HG03460 (cell line): ENCODE results near the gene SPATA19.

ENCODE experiments used
- ATAC-seq: cut with Tn5 transposase; IDR thresholded peaks from one replicate; pipeline ENCODE4 v1.9.1; 2021; ENCODE audit not compliant: unreplicated experiment

Gene SPATA19

DNA sequence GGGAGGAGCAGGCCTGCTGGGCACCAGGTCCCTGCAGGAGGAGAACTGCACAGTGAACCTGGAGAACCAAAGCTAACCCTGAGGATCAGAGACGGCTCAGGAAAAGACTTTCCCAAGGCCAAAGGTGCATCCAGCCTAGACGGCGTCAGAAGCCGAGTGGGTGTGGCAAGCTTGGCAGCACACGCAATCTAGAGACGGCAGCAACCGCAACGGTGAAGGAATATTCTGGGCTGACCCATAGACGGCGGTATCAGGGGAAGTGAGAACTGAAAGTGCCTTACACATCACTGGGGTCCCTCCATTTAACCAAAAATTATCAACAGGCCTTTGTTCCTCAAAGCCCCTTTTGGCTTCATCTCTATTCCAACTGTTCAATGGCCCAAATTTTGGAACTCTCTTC lies 26.2 kb downstream of the SPATA19 start:
- no peak for ATAC-seq

GRCh38 chr11:133818302-133818701 lies 27.0 kb downstream of the SPATA19 start:
- ATAC-seq = no peak

DNA sequence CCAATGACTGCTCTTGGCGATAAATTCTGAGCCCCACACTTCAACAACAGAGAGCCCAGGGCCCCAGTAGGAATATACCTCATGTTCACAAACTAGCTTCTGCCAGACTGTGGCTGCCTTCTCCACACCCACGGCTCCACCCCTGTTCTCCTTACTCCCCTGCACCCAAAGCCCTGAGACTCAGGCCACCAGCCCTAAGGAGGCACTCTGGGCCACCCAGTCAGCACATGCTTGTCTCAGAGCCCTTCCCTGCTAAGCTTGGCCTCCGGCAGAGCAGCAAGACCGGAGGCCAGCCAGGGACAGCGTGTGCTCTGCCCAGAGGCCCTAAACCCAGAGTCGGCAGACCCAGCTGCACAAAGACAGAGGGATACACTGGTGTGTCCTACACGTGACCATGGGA lies 27.9 kb downstream of the SPATA19 start:
- no peak for ATAC-seq

- ATAC-seq = no peak
These were observed 29.0 kb downstream of the SPATA19 start for GRCh38 chr11:133816146-133816870.

DNA sequence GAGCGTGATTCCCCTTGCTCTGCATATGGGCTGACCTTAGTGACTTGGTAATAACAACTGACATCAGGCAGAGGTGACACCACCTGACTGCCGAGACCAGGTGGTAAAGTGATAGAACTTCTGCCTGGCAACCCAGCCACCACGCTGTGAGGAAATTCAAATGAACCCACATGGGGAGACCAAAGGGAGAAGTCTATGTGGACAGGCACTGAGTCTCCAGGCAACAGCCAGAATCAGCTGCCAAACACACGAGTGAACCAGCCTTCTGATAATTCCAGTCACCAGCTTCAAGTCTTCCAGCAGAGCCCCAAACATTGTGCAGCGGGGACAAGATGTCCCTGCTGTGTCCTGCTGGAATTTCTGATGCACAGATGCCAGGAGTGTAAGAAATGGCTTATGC lies 29.7 kb downstream of the SPATA19 start:
- no peak for ATAC-seq

DNA sequence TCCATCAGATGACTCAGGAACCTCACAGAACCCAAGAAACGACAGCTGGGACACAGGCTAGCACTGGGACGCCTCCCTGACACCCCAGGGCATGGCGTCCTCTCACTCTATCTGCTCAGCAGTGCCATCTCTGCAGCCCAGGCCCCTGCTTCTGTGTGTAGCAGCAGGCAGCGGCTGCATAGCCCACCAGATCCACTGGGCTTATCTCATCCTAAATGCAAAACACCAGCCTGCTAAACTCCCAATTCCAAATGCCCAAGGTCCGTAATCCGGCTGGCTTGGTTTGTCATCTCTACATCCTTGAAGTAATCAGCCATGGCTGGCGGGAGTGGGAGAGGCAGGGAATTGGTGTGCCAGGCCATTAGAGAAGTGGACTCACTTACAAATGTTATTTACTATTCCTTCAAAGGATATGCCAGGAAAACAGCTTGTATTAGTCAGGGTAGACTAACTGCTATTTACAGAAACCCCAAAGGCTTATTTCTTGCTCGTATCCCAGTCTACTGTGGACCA lies 30.7 kb downstream of the SPATA19 start:
- no peak for ATAC-seq

DNA sequence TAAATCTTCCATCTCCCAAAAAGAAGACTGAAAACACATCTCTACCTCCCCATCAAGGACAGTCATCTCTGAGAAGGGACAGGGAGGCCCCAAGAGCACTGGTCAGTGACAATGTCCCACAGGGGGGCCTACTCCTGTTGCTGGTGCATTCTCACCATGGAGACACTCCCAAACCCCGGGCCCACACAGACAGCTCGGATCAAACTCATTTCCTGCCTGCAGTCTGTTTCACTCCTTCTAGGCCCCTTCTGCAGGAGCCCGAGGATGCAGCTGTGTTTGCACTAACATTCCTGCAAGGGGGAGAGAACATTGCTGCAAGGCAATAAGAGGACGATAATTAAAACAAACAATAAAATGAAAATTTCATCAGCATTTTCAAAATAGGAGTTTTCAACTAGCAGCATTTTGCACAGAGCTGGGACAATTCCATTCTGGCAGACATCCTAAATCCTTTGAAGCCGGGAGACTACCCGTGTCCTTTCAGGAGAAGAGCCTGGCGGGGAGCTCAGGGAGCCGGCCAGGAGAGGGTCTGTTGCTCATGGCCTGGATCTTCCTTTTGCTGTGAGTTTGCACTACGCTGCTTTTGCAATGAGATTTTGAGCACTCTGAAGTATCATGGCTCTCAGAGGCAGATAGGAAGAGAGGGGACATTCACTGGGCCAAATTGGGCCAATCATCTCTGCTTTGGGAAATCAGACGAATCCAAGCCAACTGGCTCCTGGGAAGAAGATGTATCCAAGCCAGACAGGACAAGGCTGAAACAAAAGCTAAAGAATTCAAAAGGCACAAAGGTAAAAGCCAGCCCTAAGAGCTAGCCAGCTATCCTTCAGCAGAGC lies 33.2 kb downstream of the SPATA19 start:
- ATAC-seq = no peak

GRCh38 chr11:133810766-133811165 lies 34.5 kb downstream of the SPATA19 start:
- no peak for ATAC-seq

- ATAC-seq = no peak
These were observed 35.5 kb downstream of the SPATA19 start for GRCh38 chr11:133809569-133810491.

DNA sequence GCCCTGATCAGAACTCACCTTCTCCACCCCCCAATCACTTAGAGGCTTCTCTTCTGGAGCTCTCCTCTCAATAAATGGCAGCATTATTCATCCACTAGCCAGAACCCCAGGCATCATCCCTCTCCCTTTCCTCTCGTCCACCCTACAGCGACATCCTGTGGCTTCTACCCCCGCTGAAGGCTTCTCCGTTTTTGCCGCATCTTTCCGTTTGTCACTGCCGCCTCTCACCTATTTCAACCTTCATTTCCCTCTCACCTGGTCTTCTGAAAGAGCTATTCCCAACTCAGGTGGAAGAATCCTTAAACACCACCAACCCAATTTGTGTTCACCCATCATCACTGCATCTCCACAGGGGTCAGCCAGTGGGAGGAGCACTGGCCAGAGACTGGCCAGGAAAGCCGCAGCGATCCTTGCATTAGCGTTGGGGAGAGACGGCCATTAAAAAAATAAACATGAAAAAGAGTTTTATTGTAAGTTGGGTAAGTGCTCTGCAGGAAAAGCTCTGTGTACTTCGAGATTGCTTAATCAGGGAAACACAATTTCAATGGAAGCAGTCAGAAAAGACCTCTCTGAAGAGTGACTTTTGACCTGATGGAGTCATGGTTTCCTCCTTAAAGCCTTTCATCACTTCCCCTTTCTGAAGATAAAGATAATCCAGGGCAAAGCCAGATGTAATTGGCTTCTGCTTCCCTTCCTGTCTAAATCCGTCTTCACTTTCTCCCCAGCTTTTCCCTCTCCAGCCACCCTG lies 36.7 kb downstream of the SPATA19 start:
- ATAC-seq = no peak

- ATAC-seq = no peak
These were observed 42.3 kb downstream of the SPATA19 start for GRCh38 chr11:133803026-133803425.

DNA sequence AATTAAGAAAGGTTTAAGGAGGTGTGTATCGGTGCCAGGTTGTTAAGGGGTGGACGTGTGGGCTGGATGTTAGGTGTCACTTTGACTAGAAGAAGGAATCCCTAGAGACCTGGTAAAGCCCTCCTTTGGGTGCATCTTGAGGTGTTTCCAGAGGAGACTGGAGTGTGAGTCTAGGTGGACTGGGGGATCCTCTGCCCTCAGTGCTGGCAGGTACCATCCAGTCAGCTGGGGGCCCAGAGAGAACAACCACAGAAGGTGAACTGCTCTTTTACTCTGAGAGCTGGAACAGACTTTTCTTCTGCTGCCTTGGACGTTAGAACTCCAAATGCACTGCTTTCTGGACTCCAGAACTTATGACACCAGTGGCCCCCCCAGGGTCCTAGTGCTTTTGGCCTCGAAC lies 44.0 kb downstream of the SPATA19 start:
- ATAC-seq = no peak

GRCh38 chr11:133800666-133801065 lies 44.6 kb downstream of the SPATA19 start:
- no peak for ATAC-seq

DNA sequence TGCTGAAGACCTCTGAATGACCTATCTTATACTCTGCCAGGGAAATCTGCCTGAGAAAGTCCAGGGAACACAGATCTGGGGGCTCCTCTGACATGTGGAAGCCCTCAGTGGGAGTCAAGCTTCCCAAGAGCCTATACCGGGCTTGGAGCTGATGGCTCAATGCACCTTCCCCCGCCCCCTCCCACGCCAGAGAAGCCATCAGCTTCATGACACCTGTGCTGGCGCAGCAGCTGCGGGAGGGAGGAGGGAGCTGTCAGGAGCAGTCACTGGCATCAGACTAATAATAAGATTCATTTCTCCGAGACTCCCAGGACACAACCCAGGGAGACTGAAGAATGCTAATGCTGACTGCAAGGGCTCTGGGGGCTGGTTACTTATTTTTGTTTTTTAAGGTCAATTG lies 47.8 kb downstream of the SPATA19 start:
- ATAC-seq = no peak

DNA sequence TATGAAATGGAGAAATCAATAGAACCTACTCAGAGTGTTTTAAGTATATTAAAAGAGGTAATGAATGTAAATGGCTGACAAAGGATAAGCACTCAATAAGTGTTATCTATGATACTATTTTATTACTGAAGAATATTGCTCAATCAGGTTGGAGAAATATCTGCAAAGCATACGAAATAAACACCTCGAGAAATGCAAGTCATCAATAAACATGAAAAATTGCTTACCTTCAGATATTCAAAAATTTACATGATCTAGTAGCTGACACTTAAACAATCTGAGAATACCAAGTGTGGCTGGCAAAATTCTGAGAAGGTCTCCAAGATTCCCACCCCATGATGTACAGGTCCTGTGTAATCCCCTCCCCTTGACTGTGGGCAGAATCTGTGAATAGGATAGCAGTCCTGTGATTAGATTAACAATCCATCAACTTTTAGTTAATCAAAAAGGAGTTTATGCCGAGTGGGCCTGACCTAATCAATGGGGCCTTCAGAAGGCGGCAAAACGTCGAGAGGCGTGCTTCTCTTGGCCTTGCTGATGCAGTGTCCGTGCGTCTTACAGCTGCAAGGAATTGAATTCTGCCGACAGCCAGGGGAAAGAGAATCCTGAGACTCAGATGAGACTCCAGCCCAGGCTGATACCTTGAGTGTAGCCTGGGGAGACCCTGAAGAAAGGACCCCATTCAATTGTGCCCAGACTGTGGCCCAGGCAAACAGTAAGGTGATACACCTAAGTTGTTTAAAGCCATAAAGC lies 49.1 kb downstream of the SPATA19 start:
- no peak for ATAC-seq

DNA sequence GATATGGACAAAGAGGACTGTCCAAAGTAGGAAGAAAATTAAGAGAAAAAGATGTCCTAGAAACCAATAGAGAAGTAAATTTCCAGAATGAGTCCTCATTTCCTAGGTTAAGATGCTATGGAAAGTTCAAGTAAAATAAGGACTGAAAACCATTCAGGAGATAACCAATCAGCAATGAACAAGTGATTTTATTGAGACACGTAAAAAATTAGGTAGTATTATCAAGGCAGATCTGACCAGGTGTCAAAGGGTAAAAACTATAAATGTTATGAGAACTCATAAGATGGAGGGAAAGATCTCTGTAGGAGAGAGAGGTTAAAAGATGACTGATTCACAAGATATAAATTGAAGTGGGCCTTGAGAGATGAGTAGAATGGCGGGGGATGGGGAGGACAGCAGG lies 50.2 kb downstream of the SPATA19 start:
- no peak for ATAC-seq

DNA sequence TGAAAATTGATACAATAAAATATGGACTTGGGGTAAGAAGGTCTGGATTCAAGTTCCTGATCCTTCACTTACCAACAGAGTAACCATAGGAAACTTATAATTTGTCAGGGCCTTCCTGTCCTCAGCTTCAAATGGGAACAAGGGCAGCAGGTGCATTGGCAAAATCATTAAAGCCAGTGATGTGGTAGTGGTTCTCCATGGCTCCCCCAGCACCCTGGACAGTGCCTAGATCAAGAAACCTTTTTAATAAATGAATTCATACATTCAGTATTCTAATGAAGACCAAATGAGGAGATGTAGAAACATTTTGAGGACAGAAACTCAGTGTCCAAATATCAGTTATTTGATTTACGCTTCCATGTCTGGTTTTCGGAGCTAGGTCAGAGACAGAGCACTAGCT lies 51.1 kb downstream of the SPATA19 start:
- ATAC-seq = no peak

- ATAC-seq = no peak
These were observed 51.9 kb downstream of the SPATA19 start for GRCh38 chr11:133793271-133794035.

DNA sequence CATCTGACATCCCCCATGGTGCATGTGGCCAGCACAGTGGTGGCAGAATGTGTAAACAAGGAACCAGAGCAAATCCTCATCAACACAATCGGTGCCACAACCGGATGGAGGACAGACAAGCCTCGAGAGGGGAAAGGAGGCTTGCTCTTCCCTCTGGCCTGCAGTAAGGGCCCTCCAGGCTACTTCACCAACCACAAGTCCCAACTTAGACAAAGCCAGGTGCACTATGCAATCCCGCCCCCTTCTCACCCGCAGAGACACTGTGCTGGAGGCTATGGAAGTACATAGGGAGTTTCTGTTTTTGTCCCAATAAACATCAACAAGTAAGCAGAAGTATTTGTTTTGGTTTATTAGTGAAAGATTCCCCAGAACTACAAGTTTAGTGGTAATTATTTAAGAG lies 54.3 kb downstream of the SPATA19 start:
- ATAC-seq = no peak
